WTC11 (cell line): ENCODE results near the gene NFIC.

Experiments used
- AFF4 ChIP-seq: sonication (generic); formaldehyde crosslinking; IDR thresholded peaks from 2 replicates; pipeline ENCODE4 v1.8.1; 2023; ENCODE audit warnings: mild to moderate bottlenecking, missing genetic modification reagents, borderline replicate concordance
- ATF3 ChIP-seq: sonication (generic); formaldehyde crosslinking; conservative IDR thresholded peaks from 2 replicates; pipeline ENCODE4 v1.8.1; 2022; ENCODE audit warnings: mild to moderate bottlenecking, missing genetic modification reagents
- ATF6 ChIP-seq: sonication (generic); formaldehyde crosslinking; IDR thresholded peaks from 2 replicates; pipeline ENCODE4 v1.8.1; 2023; ENCODE audit warnings: mild to moderate bottlenecking, missing genetic modification reagents
- CTCF ChIP-seq: fragments of 200-600 bp; IDR thresholded peaks from 2 replicates; pipeline ENCODE4 v1.8.0; 2022; ENCODE audit warnings: antibody characterized with exemption
- ERG ChIP-seq: fragments of 250-450 bp; sonication (Bioruptor Pico); IDR thresholded peaks from 2 replicates; pipeline ENCODE4 v1.8.0; 2021; ENCODE audit warnings: mild to moderate bottlenecking
- ETV6 ChIP-seq: sonication (generic); formaldehyde crosslinking; IDR thresholded peaks from 2 replicates; pipeline ENCODE4 v1.8.1; 2022; ENCODE audit warnings: mild to moderate bottlenecking, missing genetic modification reagents
- MAX ChIP-seq: sonication (generic); formaldehyde crosslinking; IDR thresholded peaks from 2 replicates; pipeline ENCODE4 v1.8.0; 2022; ENCODE audit warnings: mild to moderate bottlenecking, missing genetic modification reagents
- RELA ChIP-seq: sonication (generic); formaldehyde crosslinking; IDR thresholded peaks from 2 replicates; pipeline ENCODE4 v1.8.1; 2022; ENCODE audit warnings: missing genetic modification reagents, mild to moderate bottlenecking, borderline replicate concordance
- SMAD3 ChIP-seq: sonication (generic); formaldehyde crosslinking; IDR thresholded peaks from 2 replicates; pipeline ENCODE4 v1.8.0; 2022; ENCODE audit warnings: missing genetic modification reagents, mild to moderate bottlenecking, borderline replicate concordance
- SP1 ChIP-seq: sonication (generic); formaldehyde crosslinking; conservative IDR thresholded peaks from 2 replicates; pipeline ENCODE4 v1.8.1; 2022; ENCODE audit warnings: missing genetic modification reagents
- USF2 ChIP-seq: sonication (generic); formaldehyde crosslinking; IDR thresholded peaks from 2 replicates; pipeline ENCODE4 v1.8.1; 2023; ENCODE audit warnings: mild to moderate bottlenecking, missing genetic modification reagents, moderate library complexity
- ZBTB43 ChIP-seq: sonication (generic); formaldehyde crosslinking; IDR thresholded peaks from 2 replicates; pipeline ENCODE4 v1.8.1; 2023; ENCODE audit warnings: mild to moderate bottlenecking, missing genetic modification reagents
- ZNF121 ChIP-seq: sonication (generic); formaldehyde crosslinking; IDR thresholded peaks from 2 replicates; pipeline ENCODE4 v1.8.0; 2023; ENCODE audit warnings: missing genetic modification reagents
- ZNF263 ChIP-seq: sonication (generic); formaldehyde crosslinking; IDR thresholded peaks from 2 replicates; pipeline ENCODE4 v1.8.1; 2022; ENCODE audit warnings: low read depth, mild to moderate bottlenecking, moderate library complexity, missing genetic modification reagents

- no peak for TF ChIP-seq CTCF
- TF ChIP-seq MAX (CRISPR knock-in tag): no peak
- TF ChIP-seq SP1 (CRISPR knock-in tag): no peak
- no peak for TF ChIP-seq ERG (CRISPR knock-in tag)
- no peak for TF ChIP-seq ZBTB43 (CRISPR knock-in tag)
- TF ChIP-seq ZNF121: no peak
- TF ChIP-seq ATF3: no peak
- no peak for TF ChIP-seq RELA (CRISPR knock-in tag)
- no peak for TF ChIP-seq ETV6 (CRISPR knock-in tag)
- TF ChIP-seq USF2 (CRISPR knock-in tag): no peak
- no peak for TF ChIP-seq AFF4 (CRISPR knock-in tag)
- no peak for TF ChIP-seq ZNF263 (CRISPR knock-in tag)
- no peak for TF ChIP-seq ATF6 (CRISPR knock-in tag)
- TF ChIP-seq SMAD3 (CRISPR knock-in tag): no peak
These were observed 136.7 kb downstream of the NFIC start for GRCh38 chr19:3503036-3503572.
